Measurements from ENCODE around the gene APLF.
"Not testable (repeated sequence)": the region's sequence is repeated elsewhere in the genome, so short reads cannot be mapped to it uniquely, and the experiment has no call there.

APLF gene

GRCh38 chr2:68565273-68565672, 97.9 kb downstream of the APLF start:
- TF ChIP-seq, protein P1, sequence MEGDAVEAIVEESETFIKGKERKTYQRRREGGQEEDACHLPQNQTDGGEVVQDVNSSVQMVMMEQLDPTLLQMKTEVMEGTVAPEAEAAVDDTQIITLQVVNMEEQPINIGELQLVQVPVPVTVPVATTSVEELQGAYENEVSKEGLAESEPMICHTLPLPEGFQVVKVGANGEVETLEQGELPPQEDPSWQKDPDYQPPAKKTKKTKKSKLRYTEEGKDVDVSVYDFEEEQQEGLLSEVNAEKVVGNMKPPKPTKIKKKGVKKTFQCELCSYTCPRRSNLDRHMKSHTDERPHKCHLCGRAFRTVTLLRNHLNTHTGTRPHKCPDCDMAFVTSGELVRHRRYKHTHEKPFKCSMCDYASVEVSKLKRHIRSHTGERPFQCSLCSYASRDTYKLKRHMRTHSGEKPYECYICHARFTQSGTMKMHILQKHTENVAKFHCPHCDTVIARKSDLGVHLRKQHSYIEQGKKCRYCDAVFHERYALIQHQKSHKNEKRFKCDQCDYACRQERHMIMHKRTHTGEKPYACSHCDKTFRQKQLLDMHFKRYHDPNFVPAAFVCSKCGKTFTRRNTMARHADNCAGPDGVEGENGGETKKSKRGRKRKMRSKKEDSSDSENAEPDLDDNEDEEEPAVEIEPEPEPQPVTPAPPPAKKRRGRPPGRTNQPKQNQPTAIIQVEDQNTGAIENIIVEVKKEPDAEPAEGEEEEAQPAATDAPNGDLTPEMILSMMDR (conservative IDR thresholded peaks at IDR 0.05; ENCODE audit: low read depth, low read length), result no peak
- DNase-seq (ENCODE audit: low read depth), result no peak
- no peak overlapping the region for H3K4me3 ChIP-seq (ENCODE audit: low read length)

DNA sequence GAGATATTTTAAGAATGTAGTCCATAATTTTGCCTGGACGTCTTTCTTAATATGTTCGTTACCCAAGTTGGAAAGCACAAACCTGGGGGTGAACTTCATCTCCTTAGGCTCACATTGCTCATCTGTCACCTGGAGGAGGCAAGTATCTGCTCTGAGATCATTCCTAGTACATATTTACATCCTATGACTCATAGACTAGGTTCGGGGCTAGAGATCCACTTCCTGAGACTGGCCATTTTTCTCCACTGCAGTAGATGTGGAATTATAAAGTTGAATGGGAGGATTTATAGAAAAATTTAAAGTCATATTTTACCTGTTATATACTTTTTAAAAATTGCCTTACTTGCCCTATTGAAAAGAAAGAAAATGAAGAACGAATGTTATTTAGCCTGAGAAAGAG, 98.5 kb downstream of the APLF start:
- DNase-seq (ENCODE audit: low read depth), result no peak

GRCh38 chr2:68566362-68566761, 99.0 kb downstream of the APLF start:
- TF ChIP-seq, protein P1 (conservative IDR thresholded peaks at IDR 0.05; ENCODE audit: low read depth, low read length), result no peak
- H3K4me3 ChIP-seq (ENCODE audit: low read length), result no peak overlapping the region

More for the DNA sequence above, 98.5 kb downstream of the APLF start:
- no peak overlapping the region for H3K4me3 ChIP-seq (ENCODE audit: low read length)
- TF ChIP-seq, protein P1 (conservative IDR thresholded peaks at IDR 0.05; ENCODE audit: low read depth, low read length), result no peak

DNA sequence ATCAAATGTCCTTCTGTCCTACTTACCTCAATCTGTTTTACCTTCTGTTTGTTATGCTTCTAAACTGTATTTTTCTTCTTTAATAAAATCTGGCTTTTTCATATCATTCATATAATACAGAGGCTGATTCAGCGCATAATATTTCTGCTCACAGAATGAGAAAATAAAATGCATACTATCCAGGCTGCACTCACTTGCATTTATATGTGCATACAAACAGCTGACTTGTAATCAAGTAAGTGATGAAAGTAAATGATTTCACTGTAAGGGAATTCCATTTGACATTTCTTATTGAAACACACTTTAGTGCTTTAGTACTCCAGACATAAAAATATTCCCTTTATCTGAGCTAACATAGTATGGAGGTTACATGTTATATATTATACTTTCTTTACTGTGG, 100.7 kb downstream of the APLF start:
- TF ChIP-seq, protein P1 (conservative IDR thresholded peaks at IDR 0.05; ENCODE audit: low read depth, low read length), result no peak
- no peak for DNase-seq (ENCODE audit: low read depth)
- no peak overlapping the region for H3K4me3 ChIP-seq (ENCODE audit: low read length)

More at GRCh38 chr2:68566362-68566761, 99.0 kb downstream of the APLF start:
- DNase-seq (ENCODE audit: low read depth), result no peak

DNA sequence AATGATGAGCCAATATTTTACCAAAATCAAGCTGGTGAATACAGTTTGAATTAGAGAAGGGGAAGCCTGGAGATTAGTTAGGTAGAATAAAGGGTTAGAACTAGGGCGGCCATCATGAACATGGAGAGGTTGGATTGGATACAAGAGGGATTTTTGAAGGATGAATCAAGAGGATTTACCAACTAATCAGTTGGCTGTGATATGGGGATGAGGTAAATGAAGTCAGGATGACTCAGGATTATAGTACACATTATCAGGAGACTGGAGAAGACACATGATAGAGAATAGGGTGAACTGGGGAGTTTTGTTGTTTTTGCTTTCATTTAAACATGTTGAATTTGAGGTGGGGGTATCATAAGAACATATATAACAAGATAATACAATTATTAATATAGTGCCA, 102.2 kb downstream of the APLF start:
- TF ChIP-seq, protein P1 (conservative IDR thresholded peaks at IDR 0.05; ENCODE audit: low read depth, low read length), result no peak
- no peak for DNase-seq (ENCODE audit: low read depth)
- no peak overlapping the region for H3K4me3 ChIP-seq (ENCODE audit: low read length)

GRCh38 chr2:68570434-68570833, 103.0 kb downstream of the APLF start:
- not testable (repeated sequence) for DNase-seq (ENCODE audit: low read depth); H3K4me3 ChIP-seq (ENCODE audit: low read length)

GRCh38 chr2:68574202-68574791, 106.9 kb downstream of the APLF start:
- TF ChIP-seq, protein P1 (conservative IDR thresholded peaks at IDR 0.05; ENCODE audit: low read depth, low read length), result no peak
- no peak for DNase-seq (ENCODE audit: low read depth)
- H3K4me3 ChIP-seq (ENCODE audit: low read length), result no peak overlapping the region

Data from retinal pigment epithelial cell (primary cell).